H1 (cell line): ENCODE results near the gene KCNMB2. TPM values are rescaled to one million over a fixed set of nuclear protein-coding genes. Genes with fewer than 3 reads are reported as not detected.

ENCODE experiments used
- CTCF ChIA-PET: fragments of 300-600 bp; sonication (Branson Sonifier 250); formaldehyde crosslinking; loops from one replicate; lab custom pipeline; 2021; ENCODE audit not compliant: partially characterized antibody; lab: Charles Lee
- POLR2A ChIA-PET: fragments of 300-600 bp; sonication (Branson Sonifier 250); formaldehyde crosslinking; loops from one replicate; lab custom pipeline; 2021; ENCODE audit warnings: inconsistent platforms; ENCODE audit not compliant: partially characterized antibody; lab: Charles Lee
- DNase-seq, 2 experiments: peaks; one replicate each; pipeline versions ENCODE4 v3.0.0 to v3.0.0-alpha.2; 2010 to 2022; ENCODE audit warnings: low spot score in 2 of 2, low read depth in 1 of 2, mixed read lengths in 1 of 2
- FAIRE-seq: peaks from 2 replicates; lab custom pipeline; 2011; peaks lifted over from hg19 to GRCh38; lab: Jason Lieb, UNC
- H2AFZ ChIP-seq: 2 replicates; pipeline ENCODE4 v1.8.1; 2012; ENCODE audit warnings: low read length, inconsistent platforms
- H2AK5ac ChIP-seq: 2 replicates; pipeline ENCODE4 v1.6.1; 2013; ENCODE audit warnings: low read depth, low read length
- H2BK120ac ChIP-seq: replicated peaks from 2 replicates; pipeline ENCODE3; 2013; ENCODE audit warnings: low read depth, low read length, inconsistent platforms
- H2BK12ac ChIP-seq: 2 replicates; pipeline ENCODE4 v1.6.1; 2013; ENCODE audit warnings: low read depth, low read length
- H2BK15ac ChIP-seq: 2 replicates; pipeline ENCODE4 v1.6.1; 2013; ENCODE audit warnings: low read length
- H2BK20ac ChIP-seq: 2 replicates; pipeline ENCODE4 v1.6.1; 2013; ENCODE audit warnings: low read length
- H2BK5ac ChIP-seq: 2 replicates; pipeline ENCODE4 v1.6.1; 2013; ENCODE audit warnings: low read depth, low read length
- H3K14ac ChIP-seq: 2 replicates; pipeline ENCODE4 v1.6.1; 2013; ENCODE audit warnings: inconsistent platforms; ENCODE audit not compliant: insufficient read length
- H3K18ac ChIP-seq: 2 replicates; pipeline ENCODE4 v1.6.1; 2013; ENCODE audit warnings: low read length; ENCODE audit errors: extremely low read depth
- H3K23ac ChIP-seq: 2 replicates; pipeline ENCODE4 v1.6.1; 2013; ENCODE audit warnings: inconsistent platforms; ENCODE audit not compliant: insufficient read length
- H3K23me2 ChIP-seq: 2 replicates; pipeline ENCODE4 v1.6.1; 2013; ENCODE audit warnings: low read depth, low read length
- H3K27ac ChIP-seq: 2 replicates; pipeline ENCODE4 v1.6.1; 2011; ENCODE audit warnings: low read depth, low read length, inconsistent platforms
- H3K27me3 ChIP-seq, 4 experiments: replicated peaks in 1 of 4; 1 replicate in 1 of 4; 2 replicates in 3 of 4; pipeline versions ENCODE4 v1.6.1 to v1.8.1; 2011 to 2013; ENCODE audit warnings: low read length in 3 of 4, mild to moderate bottlenecking in 3 of 4, inconsistent platforms in 2 of 4, mixed read lengths in 2 of 4, moderate library complexity in 1 of 4; ENCODE audit not compliant: control insufficient read depth in 3 of 4, insufficient read depth in 3 of 4; ENCODE audit errors: extremely low read depth in 1 of 4
- H3K36me3 ChIP-seq, 4 experiments: 2 replicates each; pipeline versions ENCODE4 v1.6.1 to v1.8.1; 2011 to 2013; ENCODE audit warnings: mild to moderate bottlenecking in 4 of 4, low read length in 3 of 4, moderate library complexity in 2 of 4, control low read depth in 1 of 4, inconsistent platforms in 1 of 4; ENCODE audit not compliant: insufficient read depth in 4 of 4, control insufficient read depth in 2 of 4
- H3K4ac ChIP-seq: replicated peaks from 2 replicates; pipeline ENCODE3; 2013; ENCODE audit warnings: low read length, low read depth, mixed read lengths, inconsistent platforms; ENCODE audit not compliant: insufficient read length
- H3K4me1 ChIP-seq, 4 experiments: replicated peaks in 1 of 4; 1 replicate in 1 of 4; 2 replicates in 3 of 4; pipeline versions ENCODE4 v1.6.1 to v1.8.1; 2011 to 2013; ENCODE audit warnings: low read length in 3 of 4, inconsistent platforms in 2 of 4, mixed read lengths in 1 of 4; ENCODE audit not compliant: insufficient read depth in 4 of 4, control insufficient read depth in 3 of 4
- H3K4me2 ChIP-seq, 2 experiments: 2 replicates each; pipeline versions ENCODE4 v1.6.1 to v1.8.1; 2011 to 2013; ENCODE audit warnings: low read depth in 2 of 2, low read length in 2 of 2, control low read depth in 1 of 2, inconsistent platforms in 1 of 2, mild to moderate bottlenecking in 1 of 2; ENCODE audit not compliant: insufficient read depth in 1 of 2
- H3K4me3 ChIP-seq, 4 experiments: fragments of 200-600, 300-600 bp in 1 of 4; sonication (generic), shearing (Covaris generic), sonication (Bioruptor Twin) in 1 of 4; 2 replicates each; pipeline versions ENCODE4 v1.5.1 to v1.8.1; 2011 to 2016; ENCODE audit warnings: low read length in 4 of 4, low read depth in 3 of 4, control low read depth in 2 of 4, inconsistent platforms in 2 of 4, mild to moderate bottlenecking in 2 of 4, mixed read lengths in 1 of 4, moderate library complexity in 1 of 4; ENCODE audit not compliant: insufficient read depth in 2 of 4; ENCODE audit errors: extremely low read depth in 1 of 4
- H3K56ac ChIP-seq: replicated peaks from 2 replicates; pipeline ENCODE3; 2013; ENCODE audit warnings: low read depth, mild to moderate bottlenecking, mixed read lengths, low read length, inconsistent platforms; ENCODE audit not compliant: insufficient read length
- H3K79me1 ChIP-seq: 2 replicates; pipeline ENCODE4 v1.6.1; 2013; ENCODE audit warnings: low read depth, low read length, control low read depth
- H3K79me2 ChIP-seq, 2 experiments: 2 replicates each; pipeline versions ENCODE4 v1.6.1 to v1.8.1; 2012 to 2013; ENCODE audit warnings: low read length in 2 of 2, mild to moderate bottlenecking in 2 of 2, inconsistent platforms in 1 of 2; ENCODE audit not compliant: insufficient read depth in 2 of 2, control insufficient read depth in 1 of 2
- H3K9ac ChIP-seq, 4 experiments: replicated peaks in 1 of 4; 1 replicate in 1 of 4; 2 replicates in 3 of 4; pipeline versions ENCODE4 v1.6.1 to v1.8.1; 2011 to 2013; ENCODE audit warnings: low read depth in 3 of 4, low read length in 3 of 4, control low read depth in 2 of 4, mild to moderate bottlenecking in 2 of 4, moderate library complexity in 2 of 4, inconsistent platforms in 1 of 4; ENCODE audit errors: extremely low read depth in 1 of 4
- H3K9me3 ChIP-seq, 2 experiments: 2 replicates each; pipeline versions ENCODE4 v1.6.1 to v1.8.1; 2012 to 2013; ENCODE audit warnings: mild to moderate bottlenecking in 2 of 2, moderate library complexity in 2 of 2, control low read depth in 1 of 2, inconsistent platforms in 1 of 2, low read depth in 1 of 2, low read length in 1 of 2, mixed read lengths in 1 of 2; ENCODE audit not compliant: insufficient read depth in 2 of 2
- H4K20me1 ChIP-seq, 2 experiments: replicated peaks in 1 of 2; 2 replicates each; pipeline versions ENCODE3 to v1.8.1; 2011 to 2013; ENCODE audit warnings: inconsistent platforms in 2 of 2, low read length in 2 of 2, mild to moderate bottlenecking in 1 of 2; ENCODE audit not compliant: insufficient read depth in 2 of 2, control insufficient read depth in 1 of 2
- H4K5ac ChIP-seq: 2 replicates; pipeline ENCODE4 v1.6.1; 2013; ENCODE audit warnings: low read length, low read depth, mixed read lengths, inconsistent platforms; ENCODE audit not compliant: insufficient read length
- H4K8ac ChIP-seq: 2 replicates; pipeline ENCODE4 v1.8.0; 2013; ENCODE audit warnings: mild to moderate bottlenecking, moderate library complexity, low read length, inconsistent platforms; ENCODE audit not compliant: insufficient read depth; ENCODE audit errors: extremely low read depth
- H4K91ac ChIP-seq: replicated peaks from 2 replicates; pipeline ENCODE3; 2013; ENCODE audit warnings: low read length, mixed read lengths, inconsistent platforms; ENCODE audit not compliant: insufficient read length
- CHD1 ChIP-seq: IDR thresholded peaks from 2 replicates; pipeline ENCODE4 v1.6.1; 2012; ENCODE audit warnings: low read depth, low read length, improper control_type of control experiment
- EP300 ChIP-seq, 2 experiments: IDR thresholded peaks; 1 replicate in 1 of 2; 2 replicates in 1 of 2; pipeline ENCODE4 v1.6.1; 2011 to 2012; ENCODE audit warnings: low read depth in 2 of 2, low read length in 2 of 2, mild to moderate bottlenecking in 2 of 2, borderline replicate concordance in 1 of 2, inconsistent platforms in 1 of 2, moderate library complexity in 1 of 2
- WGBS, 2 experiments: shearing (Covaris generic) in 1 of 2; methylation state at CpG; one replicate each; pipeline versions ENCODE4 v1.1.6 to v1.1.7; 2013 to 2015; ENCODE audit warnings: low lambda C conversion rate in 2 of 2, mixed read lengths in 2 of 2, inconsistent platforms in 1 of 2, low coverage in 1 of 2, missing lambda C conversion rate in 1 of 2; ENCODE audit not compliant: insufficient replicate concordance in 2 of 2, insufficient coverage in 1 of 2, insufficient read length in 1 of 2; ENCODE audit errors: extremely low coverage in 1 of 2, missing lambda C conversion rate in 1 of 2; 5-methylcytosine and 5-hydroxymethylcytosine counted together
- polyA plus RNA-seq, 7 experiments: library from polyadenylated mRNA; depleted of rRNA in 3 of 7; stranded (reverse) in 5 of 7; unstranded in 2 of 7; fragments of >200 nt in 5 of 7; fragments of 200-250 nt in 2 of 7; gene quantifications; 1 replicate in 5 of 7; 2 replicates in 1 of 7; 4 replicates in 1 of 7; pipeline versions ENCODE4 v1.2.1 to v1.2.3, GENCODE V29; 2011 to 2013; ENCODE audit warnings: missing spikeins in 2 of 7, mixed read lengths in 2 of 7
- total RNA-seq: library from RNA; stranded (reverse); fragmentation: NEBNext Ultra II Directional; extraction: Animal tissue kit (Norgen Biotek cat#: 25700); gene quantifications from 2 replicates; pipeline ENCODE4 v1.2.1, GENCODE V29; 2021

The KCNMB2 gene
- total and polyA plus RNA-seq, 2 of the 8 experiments (the other 6 are each of a cell fraction or from before 2014, with no cell fraction given) = not detected

DNA sequence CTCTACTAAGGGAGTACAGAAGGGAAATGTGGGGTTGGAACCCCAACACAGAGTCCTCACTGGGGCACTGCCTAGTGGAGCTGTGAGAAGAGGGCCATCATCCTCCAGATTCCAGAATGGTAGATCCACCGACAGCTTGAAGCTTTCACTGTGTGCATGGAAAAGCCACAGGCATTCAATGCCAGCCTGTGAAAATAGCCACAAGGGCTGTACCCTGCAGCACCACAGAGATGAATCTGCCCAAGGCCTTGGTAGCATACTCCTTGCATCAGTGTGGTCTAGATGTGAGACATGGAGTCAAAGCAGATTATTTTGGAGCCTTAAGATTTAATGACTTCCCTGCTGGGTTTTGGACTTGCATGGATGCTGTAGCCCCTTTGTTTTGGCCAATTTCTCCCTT, 39.3 kb upstream of the KCNMB2 start:
- Histone ChIP-seq H3K27ac (no peak overlapping the region), H2BK12ac (no peak overlapping the region), H3K4me3 (no peak overlapping the region), H3K56ac (no peak overlapping the region), H2AK5ac (no peak overlapping the region), H3K4me1 (no peaks in the 10 kb centered on the region), H3K9me3 (peaks cover 6 to 8% of the 10 kb centered on the region in 2 experiments; a peak in 2 of 4 replicates), H4K20me1 (no peaks in the 10 kb centered on the region), H2BK20ac (no peak overlapping the region), H3K36me3 (no peaks in the 10 kb centered on the region), H2BK120ac (no peak overlapping the region), H3K4me2 (no peak overlapping the region), H3K79me1 (no peaks in the 10 kb centered on the region), H3K27me3 (no peaks in the 10 kb centered on the region), H4K91ac (no peak overlapping the region), H2BK5ac (no peak overlapping the region), H4K8ac (no peak overlapping the region), H3K14ac (no peak overlapping the region), H4K5ac (no peak overlapping the region), H2AFZ (no peak overlapping the region), H3K79me2 (no peaks in the 10 kb centered on the region)
- WGBS, 2 experiments = 88% methylated on average over 1 of the region's 1 CpG; no CpG with 5 or more reads in 1 of the 2 experiments
- CTCF ChIA-PET = no interaction called here
- FAIRE-seq (no peak), DNase-seq (no peak)
- POLR2A ChIA-PET = no interaction called here
- no peak for TF ChIP-seq CHD1
- TF ChIP-seq EP300 (IDR thresholded peaks at IDR 0.05; ENCODE audit: borderline replicate concordance in 1 of 2, low read depth in 2 of 2, low read length in 2 of 2) = no peak
- TF ChIP-seq, all 59 proteins: peak for 0
- no peaks in the 10 kb centered on the region for H3K23me2 ChIP-seq
- H3K18ac ChIP-seq = no peak overlapping the region
- no peak overlapping the region for H3K9ac ChIP-seq
- no peak overlapping the region for H3K23ac ChIP-seq
- H3K4ac ChIP-seq = no peak overlapping the region
- H2BK15ac ChIP-seq = no peak overlapping the region
